ENCODE data around the gene PPP6R3. TPM values are rescaled to one million over a fixed set of nuclear protein-coding genes. Genes with fewer than 3 reads are reported as not detected.

PPP6R3 gene
- 28.1 and 28.9 TPM in 2 replicates for polyA plus RNA-seq (2012; rRNA removed)
- 27.6 and 28.2 TPM in 2 replicates for polyA plus RNA-seq (2012; cell fraction: cytosol; rRNA removed)
- polyA plus RNA-seq (2012; cell fraction: nucleus; rRNA removed): 74.5 and 86.7 TPM in 2 replicates

GRCh38 chr11:68460741-68461574, at the start of gene PPP6R3:
TSS of gene PPP6R3 (plus strand) at chr11:68460752. CDS start at chr11:68537665, 76,913 bp downstream.
- peaks cover 54% of the 10 kb centered on the region for H3K79me2 ChIP-seq (ENCODE audit: insufficient read depth)
- peaks cover 5% of the 10 kb centered on the region for H3F3A ChIP-seq (replicated peaks; ENCODE audit: insufficient read depth)
- CTCF ChIA-PET: no interaction called here
- peak within 1 kb of the TSS; percentile 91 for H3K9ac ChIP-seq
- no peaks in the 10 kb centered on the region for H3K9me2 ChIP-seq
- H3K4me2 ChIP-seq: peak within 1 kb of the TSS; percentile 89
- 0% methylated on average over 14 of the region's 92 CpGs for WGBS (ENCODE audit: low lambda C conversion rate)
- POLR2A ChIA-PET: interaction anchor here (1.0 kb wide), 1 partner anchor 10 kb away, joined by 3 read pairs; no protein-coding TSS in a partner anchor
- H3K4me1 ChIP-seq (ENCODE audit: control insufficient read depth in 1 of 2, insufficient read depth in 2 of 2, low read depth in 1 of 2, low read length in 1 of 2): peaks cover 0 to 15% of the 10 kb centered on the region in 2 experiments; a peak in 2 of 4 replicates
- no peaks in the 10 kb centered on the region for H3K9me3 ChIP-seq
- peak within 1 kb of the TSS; percentile 81 to 84 for H3K4me3 ChIP-seq (ENCODE audit: low read depth in 2 of 2, low read length in 1 of 2)
- peaks cover 0 to 4% of the 10 kb centered on the region in 2 experiments for H3K36me3 ChIP-seq (replicated peaks in 1 of 2; ENCODE audit: control insufficient read depth in 1 of 2, insufficient read depth in 2 of 2, low read length in 1 of 2)
- H3K27me3 ChIP-seq (ENCODE audit: insufficient read depth): no peaks in the 10 kb centered on the region
- H2AFZ ChIP-seq (ENCODE audit: low read depth): peak within 1 kb of the TSS; percentile 75
- peaks cover 46% of the 10 kb centered on the region for H4K20me1 ChIP-seq (ENCODE audit: insufficient read depth)
- H3K27ac ChIP-seq (ENCODE audit: low read depth in 2 of 2, low read length in 1 of 2): peak within 1 kb of the TSS; percentile 85 to 88
- TF ChIP-seq YY1 (IDR thresholded peaks at IDR 0.05; ENCODE audit: low read depth): peak; percentile 79
- TF ChIP-seq EZH2phosphoT487 (IDR thresholded peaks at IDR 0.05; ENCODE audit: borderline replicate concordance, low read depth): no peak
- no peak for TF ChIP-seq RCOR1 (IDR thresholded peaks at IDR 0.05; ENCODE audit: low read length)
- TF ChIP-seq FOXJ3 (CRISPR knock-in tag; IDR thresholded peaks at IDR 0.05): no peak
- peak; percentile 36; the same call in 1 of the 2 replicates for TF ChIP-seq TAF1 (IDR thresholded peaks at IDR 0.05; ENCODE audit: borderline replicate concordance, low read depth, low read length)
- TF ChIP-seq POLR2AphosphoS5 (IDR thresholded peaks at IDR 0.05; ENCODE audit: low read depth, low read length): peak; percentile 68
- TF ChIP-seq MXI1 (IDR thresholded peaks at IDR 0.05; ENCODE audit: low read depth, low read length): peak; percentile 38; the same call in 1 of the 2 replicates
- no peak for TF ChIP-seq RXRA (IDR thresholded peaks at IDR 0.05; ENCODE audit: borderline replicate concordance, low read depth)
- TF ChIP-seq TEAD4 (IDR thresholded peaks at IDR 0.05; ENCODE audit: borderline replicate concordance, insufficient read depth): peak; percentile 43; the same call in 1 of the 2 replicates
- peak; percentile 62 for DNase-seq

DNA sequence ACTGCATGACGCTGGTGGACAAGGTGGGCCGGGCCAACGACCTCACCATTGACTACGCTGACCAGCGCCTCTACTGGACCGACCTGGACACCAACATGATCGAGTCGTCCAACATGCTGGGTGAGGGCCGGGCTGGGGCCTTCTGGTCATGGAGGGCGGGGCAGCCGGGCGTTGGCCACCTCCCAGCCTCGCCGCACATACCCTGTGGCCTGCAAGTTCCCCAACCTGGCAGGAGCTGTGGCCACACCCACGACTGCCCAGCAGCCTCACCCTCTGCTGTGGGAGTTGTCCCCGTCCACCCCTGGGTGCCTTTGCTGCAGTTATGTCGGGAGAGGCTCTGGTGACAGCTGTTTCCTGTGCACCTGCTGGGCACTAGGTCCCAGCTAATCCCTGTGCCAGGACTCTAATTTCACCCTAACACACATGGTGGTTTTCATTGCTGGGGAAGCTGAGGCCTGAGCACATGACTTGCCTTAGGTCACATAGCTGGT, 49.0 kb upstream of the PPP6R3 start:
- H3F3A ChIP-seq (replicated peaks; ENCODE audit: insufficient read depth): no peaks in the 10 kb centered on the region
- 93% methylated on average over 6 of the region's 17 CpGs for WGBS (ENCODE audit: low lambda C conversion rate)
- H4K20me1 ChIP-seq (ENCODE audit: insufficient read depth): no peaks in the 10 kb centered on the region
- H3K4me2 ChIP-seq: no peak overlapping the region
- ChIA-PET CTCF (no interaction called here), POLR2A (no interaction called here)
- no peaks in the 10 kb centered on the region for H3K9me3 ChIP-seq
- DNase-seq: no peak
- TF ChIP-seq CHD2 (IDR thresholded peaks at IDR 0.05; ENCODE audit: low read length, partially characterized antibody): no peak
- no peak for TF ChIP-seq RFX5 (IDR thresholded peaks at IDR 0.05; ENCODE audit: low read length)
- H3K9me2 ChIP-seq: no peaks in the 10 kb centered on the region
- peaks cover 8 to 54% of the 10 kb centered on the region in 2 experiments for H3K36me3 ChIP-seq (replicated peaks in 1 of 2; ENCODE audit: control insufficient read depth in 1 of 2, insufficient read depth in 2 of 2, low read length in 1 of 2)
- no peak overlapping the region for H2AFZ ChIP-seq (ENCODE audit: low read depth)
- H3K27ac ChIP-seq (ENCODE audit: low read depth in 2 of 2, low read length in 1 of 2): no peak overlapping the region
- H3K4me3 ChIP-seq (ENCODE audit: low read depth in 2 of 2, low read length in 1 of 2): no peak overlapping the region
- no peaks in the 10 kb centered on the region for H3K27me3 ChIP-seq (ENCODE audit: insufficient read depth)
- H3K4me1 ChIP-seq (ENCODE audit: control insufficient read depth in 1 of 2, insufficient read depth in 2 of 2, low read depth in 1 of 2, low read length in 1 of 2): peaks cover 0 to 12% of the 10 kb centered on the region in 2 experiments; a peak in 1 of 4 replicates
- H3K9ac ChIP-seq: no peak overlapping the region
- no peaks in the 10 kb centered on the region for H3K79me2 ChIP-seq (ENCODE audit: insufficient read depth)

All from SK-N-SH (cell line).